ENCODE data around the gene RSPO4. TPM values are rescaled to one million over a fixed set of nuclear protein-coding genes. Genes with fewer than 3 reads are reported as not detected.

RSPO4 gene
- total and polyA plus RNA-seq, 9 of the 15 experiments (the other 6 are each of a cell fraction or from before 2014, with no cell fraction given), result 0.04 to 0.34 TPM; not detected in 7

DNA sequence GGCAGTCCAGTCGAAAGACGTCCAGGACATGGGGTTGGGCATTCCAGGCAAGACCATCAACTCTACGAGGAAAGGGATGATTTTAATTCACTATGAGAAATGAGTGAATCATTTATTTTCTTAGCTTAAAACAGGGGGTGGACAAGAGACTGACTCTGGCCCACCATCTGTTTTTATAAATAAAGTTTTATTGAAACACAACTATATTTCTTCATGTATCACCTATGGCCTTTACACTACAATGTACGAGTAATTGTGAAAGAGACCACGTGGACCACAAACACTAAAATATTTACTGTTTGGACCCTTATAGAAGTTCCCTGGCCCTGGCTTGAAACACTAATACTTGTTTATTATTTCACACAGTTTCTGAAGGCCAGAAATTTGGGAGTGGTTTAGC, 15.6 kb upstream of the RSPO4 start:
- no TSS peak for BruUV-seq (replicated peaks)
- Histone ChIP-seq H3K9me1 (ENCODE audit: control insufficient read depth, insufficient read depth, low read length) (no peaks in the 10 kb centered on the region), H3K9me3 (replicated peaks; ENCODE audit: control insufficient read depth, insufficient read depth, low read depth, low read length) (no peaks in the 10 kb centered on the region), H3K27me3 (ENCODE audit: control insufficient read depth in 2 of 2, insufficient read depth in 2 of 2, low read length in 2 of 2) (no peaks in the 10 kb centered on the region; a peak in 1 of 5 replicates), H3K79me2 (ENCODE audit: control insufficient read depth, insufficient read depth, low read length) (no peaks in the 10 kb centered on the region), H3K4me2 (ENCODE audit: insufficient read depth, low read length) (no peak overlapping the region), H3K4me3 (no peak overlapping the region), H2AFZ (ENCODE audit: low read depth, low read length) (no peak overlapping the region), H3K9ac (ENCODE audit: insufficient read depth in 1 of 2, low read depth in 2 of 2, low read length in 2 of 2) (no peak overlapping the region), H3K4me1 (replicated peaks in 1 of 2; ENCODE audit: control insufficient read depth in 2 of 2, insufficient read depth in 2 of 2, low read length in 2 of 2) (no peaks in the 10 kb centered on the region), H3K36me3 (ENCODE audit: control insufficient read depth, insufficient read depth, low read length) (no peaks in the 10 kb centered on the region), H3K27ac (ENCODE audit: extremely low read depth, low read depth, low read length) (no peak overlapping the region), H4K20me1 (replicated peaks; ENCODE audit: control insufficient read depth, insufficient read depth, low read length) (no peaks in the 10 kb centered on the region)
- ChIA-PET CTCF (ENCODE audit: low intra/inter-chr PET ratio) (no interaction called here), POLR2A (interaction anchor here (0.7 kb wide), 1 partner anchor 105 kb away, joined by 3 read pairs; no protein-coding TSS in a partner anchor)
- no peak for ATAC-seq
- in situ Hi-C loops (cut with MboI), result no loop called here
- no peak for DNase-seq (ENCODE audit: extremely low read depth in 1 of 4, low spot score in 3 of 4)
- TF ChIP-seq ZBTB40 (IDR thresholded peaks at IDR 0.05) (peak; percentile 89), ZBTB40 (CRISPR knock-in tag; IDR thresholded peaks at IDR 0.05) (peak; percentile 74; the same call in 1 of the 2 replicates), HCFC1 (IDR thresholded peaks at IDR 0.05; ENCODE audit: low read depth, low read length) (no peak)
- FAIRE-seq, result no peak
- WGBS (ENCODE audit: insufficient coverage, low coverage, missing lambda C conversion rate), result 0% methylated on average over 5 of the region's 5 CpGs
- intact Hi-C loops (cut with micrococcal nuclease), result no loop called here
